Omental fat pad (tissue), 4 donors: Measurements from ENCODE around the gene CLBA1. TPM values are rescaled to one million over a fixed set of nuclear protein-coding genes. Genes with fewer than 3 reads are reported as not detected.
A peak's percentile ranks its signal among the peaks of the same experiment; 100 is the strongest.

Experiments used
- ATAC-seq: fragments of 150-250 bp; one replicate; pipeline ENCODE4 v1.9.1; 2016; ENCODE audit warnings: mild to moderate bottlenecking, moderate library complexity; ENCODE audit not compliant: low FRiP score
- DNase-seq: peaks from one replicate; pipeline ENCODE4 v3.0.0-alpha.2; 2019; ENCODE audit warnings: low spot score
- total RNA-seq, 4 donors: library from RNA; depleted of rRNA; stranded (reverse); fragments of >200 nt; gene quantifications; one replicate each; pipeline ENCODE4 v1.1.0, GENCODE V29; 2016
- TF ChIP-seq, protein P1 (sequence below), 3 donors: fragments of 450-650 bp; IDR thresholded peaks; one replicate each; pipeline ENCODE4 v1.5.1; 2016 to 2017; ENCODE audit warnings: antibody characterized with exemption in 3 of 3, mild to moderate bottlenecking in 3 of 3, moderate library complexity in 2 of 3

Gene CLBA1
- total RNA-seq, 4 donors from 2014 or later, result 2.5 to 6.1 (median 3.3) TPM

DNA sequence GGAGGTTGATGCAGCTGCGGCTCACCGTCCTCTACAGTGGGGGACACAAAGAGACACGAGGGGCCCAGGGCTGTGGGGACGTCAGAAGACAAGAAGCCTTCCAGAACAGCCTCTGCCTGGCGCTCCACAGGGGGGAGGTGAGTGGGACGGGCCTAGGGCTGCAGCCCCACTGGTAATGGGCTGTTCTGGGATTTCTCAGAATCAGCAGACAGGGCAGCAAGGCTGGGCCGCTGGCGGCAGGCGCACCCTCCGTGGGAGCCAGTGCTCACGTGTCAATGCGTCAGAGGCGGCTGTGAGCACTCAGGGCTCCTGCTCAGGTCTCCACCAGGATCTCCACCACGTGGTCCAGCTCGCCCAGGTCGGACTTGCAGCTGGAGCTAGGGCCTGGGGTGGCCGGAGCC is 25.3 kb downstream of the CLBA1 start:
- TF ChIP-seq, protein P1, sequence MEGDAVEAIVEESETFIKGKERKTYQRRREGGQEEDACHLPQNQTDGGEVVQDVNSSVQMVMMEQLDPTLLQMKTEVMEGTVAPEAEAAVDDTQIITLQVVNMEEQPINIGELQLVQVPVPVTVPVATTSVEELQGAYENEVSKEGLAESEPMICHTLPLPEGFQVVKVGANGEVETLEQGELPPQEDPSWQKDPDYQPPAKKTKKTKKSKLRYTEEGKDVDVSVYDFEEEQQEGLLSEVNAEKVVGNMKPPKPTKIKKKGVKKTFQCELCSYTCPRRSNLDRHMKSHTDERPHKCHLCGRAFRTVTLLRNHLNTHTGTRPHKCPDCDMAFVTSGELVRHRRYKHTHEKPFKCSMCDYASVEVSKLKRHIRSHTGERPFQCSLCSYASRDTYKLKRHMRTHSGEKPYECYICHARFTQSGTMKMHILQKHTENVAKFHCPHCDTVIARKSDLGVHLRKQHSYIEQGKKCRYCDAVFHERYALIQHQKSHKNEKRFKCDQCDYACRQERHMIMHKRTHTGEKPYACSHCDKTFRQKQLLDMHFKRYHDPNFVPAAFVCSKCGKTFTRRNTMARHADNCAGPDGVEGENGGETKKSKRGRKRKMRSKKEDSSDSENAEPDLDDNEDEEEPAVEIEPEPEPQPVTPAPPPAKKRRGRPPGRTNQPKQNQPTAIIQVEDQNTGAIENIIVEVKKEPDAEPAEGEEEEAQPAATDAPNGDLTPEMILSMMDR (IDR thresholded peaks at IDR 0.05), result no peak

DNA sequence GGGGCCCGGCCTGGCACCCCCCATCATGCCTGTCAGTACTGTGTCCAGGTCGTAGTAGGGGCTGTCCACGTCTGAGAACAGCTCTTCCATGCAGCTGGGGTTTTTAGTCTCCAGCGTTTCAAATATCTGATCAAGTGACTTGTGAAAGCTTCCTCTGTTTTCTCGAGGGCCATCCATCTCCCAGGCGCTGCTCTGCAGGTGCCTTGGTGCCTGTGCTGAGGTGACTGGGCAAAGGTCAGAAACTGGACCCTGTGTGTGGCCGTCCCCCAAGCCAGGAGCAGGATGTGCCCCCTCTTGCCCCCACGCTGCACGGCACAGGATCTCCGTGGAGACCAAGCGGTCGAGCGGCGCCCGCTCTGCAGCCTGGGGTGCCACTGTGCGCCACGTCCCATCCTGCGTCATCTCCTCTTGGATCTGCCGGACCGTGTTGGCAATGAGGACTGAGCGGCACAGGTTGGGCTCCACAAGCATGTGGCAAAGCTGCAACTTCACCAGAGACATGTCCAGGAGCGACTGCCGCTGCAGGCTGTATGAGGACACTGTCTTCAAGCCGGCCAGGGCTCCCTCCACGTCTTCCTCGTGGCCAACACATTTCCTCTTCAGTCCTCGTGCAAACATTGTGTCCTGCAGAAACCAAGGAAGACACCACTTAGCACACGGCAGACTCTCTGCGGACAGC is 25.9 kb downstream of the CLBA1 start:
- DNase-seq, result no peak

More for the DNA sequence above, 25.3 kb downstream of the CLBA1 start:
- ATAC-seq, result peak; percentile 47
- DNase-seq, result no peak

DNA sequence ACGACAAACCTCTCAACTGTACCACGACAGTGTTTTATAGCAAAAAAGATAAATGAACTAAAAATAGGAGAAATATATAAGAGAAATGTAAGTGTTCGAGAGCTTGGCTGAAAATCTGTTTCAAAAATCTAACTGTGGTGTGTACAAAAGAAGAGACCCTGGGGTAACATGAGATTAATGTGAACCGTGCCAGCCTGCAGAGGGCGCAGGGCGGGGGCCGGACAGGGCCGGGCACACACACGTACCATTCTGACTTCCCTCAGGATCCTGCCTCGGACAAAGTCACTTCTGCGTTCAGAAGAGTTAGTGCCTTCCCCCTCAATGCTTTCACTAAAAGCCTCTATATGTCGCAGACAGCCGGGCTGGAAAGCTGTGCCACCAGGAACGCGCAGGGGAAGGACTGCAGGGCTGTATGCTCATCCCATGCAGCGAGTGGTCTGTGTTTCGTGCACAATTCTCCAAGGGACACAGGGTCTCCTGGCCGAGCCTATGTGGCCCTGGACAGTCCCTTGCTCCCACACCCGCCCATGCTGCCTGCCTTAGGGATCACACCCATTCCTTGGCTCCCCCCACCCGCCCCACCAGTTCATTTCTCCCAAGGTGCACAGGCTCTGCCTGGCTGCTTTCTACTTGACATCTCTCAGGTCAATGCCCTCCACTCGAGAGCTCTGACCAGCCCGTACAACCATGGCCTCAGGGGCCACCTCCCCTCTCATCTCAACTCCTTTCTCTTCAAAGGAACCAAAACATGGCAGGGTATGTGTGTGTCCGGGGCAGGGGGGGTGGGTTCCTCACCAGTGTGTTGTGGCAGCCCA is 26.8 kb downstream of the CLBA1 start:
- ATAC-seq (no peak), DNase-seq (no peak)
- TF ChIP-seq, protein P1 (IDR thresholded peaks at IDR 0.05), result no peak

More for the DNA sequence above, 25.9 kb downstream of the CLBA1 start:
- no peak for ATAC-seq
- TF ChIP-seq, protein P1 (IDR thresholded peaks at IDR 0.05), result no peak

DNA sequence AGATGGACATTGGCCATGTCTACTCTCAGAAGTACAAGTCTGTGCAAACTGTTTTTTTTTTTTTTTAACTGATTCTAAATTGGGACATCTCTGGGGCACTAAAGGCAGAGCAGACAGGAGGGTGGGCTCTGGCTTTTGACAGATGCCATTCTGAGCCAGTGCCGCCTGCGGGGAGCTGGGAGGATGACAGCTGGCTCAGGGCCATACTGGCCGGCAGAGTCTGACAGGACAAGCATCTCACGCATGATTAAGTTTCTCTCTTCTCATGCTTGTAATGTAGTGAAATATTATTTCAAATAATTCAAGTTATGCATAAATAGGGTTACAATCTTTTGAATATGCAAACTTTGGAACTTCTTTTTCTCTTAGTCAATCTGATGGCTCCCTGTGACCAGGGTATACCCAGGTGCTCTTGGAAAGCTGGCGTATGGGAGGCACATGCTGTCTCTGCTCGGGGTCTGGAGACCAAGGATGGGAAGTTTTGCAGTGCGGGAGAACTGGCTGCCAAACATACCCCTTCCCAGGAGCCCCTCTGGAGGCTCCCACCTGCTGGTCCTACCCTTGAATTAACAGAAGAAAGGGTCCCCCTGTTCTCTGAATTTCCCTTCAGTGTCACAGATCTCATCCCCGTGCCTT is 27.7 kb downstream of the CLBA1 start:
- TF ChIP-seq, protein P1 (IDR thresholded peaks at IDR 0.05), result no peak
- ATAC-seq, result no peak
- no peak for DNase-seq

DNA sequence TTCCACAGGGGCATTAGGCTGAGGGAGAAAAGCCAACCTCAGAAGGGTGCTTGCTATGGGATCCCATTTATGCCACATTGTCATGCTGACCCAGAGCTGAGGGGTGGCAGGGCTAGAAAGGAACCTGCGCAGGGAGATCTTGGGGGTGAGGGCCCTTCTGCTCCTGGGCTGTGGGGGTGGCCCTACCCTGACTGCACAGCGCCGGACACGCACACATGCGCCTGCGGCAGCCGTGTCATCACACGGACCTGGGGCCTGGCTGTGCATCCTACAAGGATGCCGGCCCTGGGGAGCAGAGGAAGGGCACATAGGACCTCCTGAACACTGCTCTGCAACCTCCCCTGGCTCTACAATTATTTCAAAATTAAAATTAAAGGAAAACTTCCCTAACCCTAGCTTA is 28.4 kb downstream of the CLBA1 start:
- TF ChIP-seq, protein P1 (IDR thresholded peaks at IDR 0.05), result no peak
- no peak for DNase-seq
- ATAC-seq, result peak; percentile 27

DNA sequence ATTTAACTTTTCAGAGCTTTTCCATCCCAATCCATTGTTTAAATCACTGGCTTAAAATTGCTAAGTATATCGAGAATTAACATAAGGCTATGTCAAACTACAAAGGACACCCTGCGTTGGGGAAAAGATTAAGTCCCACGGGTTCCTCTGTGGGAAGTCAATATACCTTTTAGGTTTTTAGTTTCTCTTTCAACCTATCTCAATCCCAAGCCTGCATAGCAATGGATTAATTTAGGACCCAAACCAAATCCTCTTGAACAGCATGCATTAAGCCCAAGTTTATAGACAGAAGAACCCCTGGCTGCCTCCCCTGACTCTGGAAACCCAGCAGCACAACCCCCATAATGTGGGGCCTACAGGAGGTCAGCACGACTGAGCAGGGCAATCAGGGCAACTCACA is 29.0 kb downstream of the CLBA1 start:
- no peak for ATAC-seq
- DNase-seq, result no peak
- TF ChIP-seq, protein P1 (IDR thresholded peaks at IDR 0.05), result no peak
